ENCODE measurements around the gene CDH4. TPM values are rescaled to one million over a fixed set of nuclear protein-coding genes. Genes with fewer than 3 reads are reported as not detected.

CDH4 gene
- total RNA-seq, 1 experiment from 2014 or later, result 5.3 TPM

DNA sequence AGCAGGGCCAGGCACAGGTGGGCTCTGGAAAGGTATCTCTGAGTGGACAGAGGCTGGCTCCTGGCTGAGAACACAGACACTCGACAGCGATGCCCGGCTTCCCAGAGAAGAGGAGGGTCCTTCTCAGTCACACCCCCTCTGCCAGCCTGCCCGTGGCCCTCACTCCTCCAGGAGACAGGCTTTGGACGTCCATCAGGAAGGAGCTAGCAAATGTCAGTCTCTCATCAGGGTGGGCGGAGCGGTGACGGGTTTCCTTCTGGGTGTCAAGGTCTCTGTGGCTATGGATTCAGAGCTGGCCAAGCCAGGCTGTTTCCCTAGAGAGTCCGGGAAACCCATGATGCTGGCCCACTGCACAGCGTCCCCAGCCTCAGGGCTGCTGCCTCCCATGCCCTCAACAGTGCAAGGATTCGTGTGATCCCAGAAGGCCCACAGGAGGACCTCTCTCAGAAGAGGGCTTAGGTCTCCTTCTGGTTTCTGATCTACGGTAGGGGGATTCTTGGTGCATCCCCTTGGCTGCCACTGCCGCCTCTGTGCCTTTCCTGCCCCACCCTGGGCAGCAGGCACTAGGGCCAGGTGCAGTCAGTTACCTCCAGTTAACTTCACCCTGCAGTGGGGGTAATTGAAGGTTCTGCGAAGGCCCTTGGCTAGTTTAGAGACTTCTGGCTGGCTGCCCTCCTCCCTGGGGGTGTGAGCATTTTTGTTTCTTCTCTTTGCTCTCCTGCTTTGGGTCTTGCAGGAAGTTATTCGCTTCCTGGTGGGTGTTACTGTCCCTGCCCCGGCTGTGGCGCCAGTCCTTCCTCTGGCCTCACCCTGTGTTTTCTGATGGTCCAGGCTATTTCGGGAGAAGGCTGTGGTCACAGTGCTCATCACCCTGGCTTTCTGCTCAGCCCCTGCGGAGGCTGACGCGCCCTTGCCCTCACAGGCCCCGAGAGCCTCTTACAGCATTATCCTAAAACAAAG lies 80.2 kb downstream of the CDH4 start (continued):
- no peak for TF ChIP-seq CREM (CRISPR knock-in tag; IDR thresholded peaks at IDR 0.05)
- TF ChIP-seq, protein P1, sequence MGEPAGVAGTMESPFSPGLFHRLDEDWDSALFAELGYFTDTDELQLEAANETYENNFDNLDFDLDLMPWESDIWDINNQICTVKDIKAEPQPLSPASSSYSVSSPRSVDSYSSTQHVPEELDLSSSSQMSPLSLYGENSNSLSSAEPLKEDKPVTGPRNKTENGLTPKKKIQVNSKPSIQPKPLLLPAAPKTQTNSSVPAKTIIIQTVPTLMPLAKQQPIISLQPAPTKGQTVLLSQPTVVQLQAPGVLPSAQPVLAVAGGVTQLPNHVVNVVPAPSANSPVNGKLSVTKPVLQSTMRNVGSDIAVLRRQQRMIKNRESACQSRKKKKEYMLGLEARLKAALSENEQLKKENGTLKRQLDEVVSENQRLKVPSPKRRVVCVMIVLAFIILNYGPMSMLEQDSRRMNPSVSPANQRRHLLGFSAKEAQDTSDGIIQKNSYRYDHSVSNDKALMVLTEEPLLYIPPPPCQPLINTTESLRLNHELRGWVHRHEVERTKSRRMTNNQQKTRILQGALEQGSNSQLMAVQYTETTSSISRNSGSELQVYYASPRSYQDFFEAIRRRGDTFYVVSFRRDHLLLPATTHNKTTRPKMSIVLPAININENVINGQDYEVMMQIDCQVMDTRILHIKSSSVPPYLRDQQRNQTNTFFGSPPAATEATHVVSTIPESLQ (CRISPR knock-in tag; IDR thresholded peaks at IDR 0.05), result no peak
- TF ChIP-seq PRRX2 (CRISPR knock-in tag; IDR thresholded peaks at IDR 0.05), result no peak
- no peak for TF ChIP-seq SMAD3 (CRISPR knock-in tag; IDR thresholded peaks at IDR 0.05; ENCODE audit: borderline replicate concordance)
- no peak for TF ChIP-seq ZNF425 (CRISPR knock-in tag; conservative IDR thresholded peaks at IDR 0.05)
- TF ChIP-seq KAT7 (CRISPR knock-in tag; IDR thresholded peaks at IDR 0.05; ENCODE audit: borderline replicate concordance), result no peak
- TF ChIP-seq, protein P2, sequence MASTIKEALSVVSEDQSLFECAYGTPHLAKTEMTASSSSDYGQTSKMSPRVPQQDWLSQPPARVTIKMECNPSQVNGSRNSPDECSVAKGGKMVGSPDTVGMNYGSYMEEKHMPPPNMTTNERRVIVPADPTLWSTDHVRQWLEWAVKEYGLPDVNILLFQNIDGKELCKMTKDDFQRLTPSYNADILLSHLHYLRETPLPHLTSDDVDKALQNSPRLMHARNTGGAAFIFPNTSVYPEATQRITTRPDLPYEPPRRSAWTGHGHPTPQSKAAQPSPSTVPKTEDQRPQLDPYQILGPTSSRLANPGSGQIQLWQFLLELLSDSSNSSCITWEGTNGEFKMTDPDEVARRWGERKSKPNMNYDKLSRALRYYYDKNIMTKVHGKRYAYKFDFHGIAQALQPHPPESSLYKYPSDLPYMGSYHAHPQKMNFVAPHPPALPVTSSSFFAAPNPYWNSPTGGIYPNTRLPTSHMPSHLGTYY (CRISPR knock-in tag; IDR thresholded peaks at IDR 0.05), result no peak
- TF ChIP-seq NFYB (CRISPR knock-in tag; conservative IDR thresholded peaks at IDR 0.05; ENCODE audit: low read depth), result no peak
- TF ChIP-seq, protein P3, sequence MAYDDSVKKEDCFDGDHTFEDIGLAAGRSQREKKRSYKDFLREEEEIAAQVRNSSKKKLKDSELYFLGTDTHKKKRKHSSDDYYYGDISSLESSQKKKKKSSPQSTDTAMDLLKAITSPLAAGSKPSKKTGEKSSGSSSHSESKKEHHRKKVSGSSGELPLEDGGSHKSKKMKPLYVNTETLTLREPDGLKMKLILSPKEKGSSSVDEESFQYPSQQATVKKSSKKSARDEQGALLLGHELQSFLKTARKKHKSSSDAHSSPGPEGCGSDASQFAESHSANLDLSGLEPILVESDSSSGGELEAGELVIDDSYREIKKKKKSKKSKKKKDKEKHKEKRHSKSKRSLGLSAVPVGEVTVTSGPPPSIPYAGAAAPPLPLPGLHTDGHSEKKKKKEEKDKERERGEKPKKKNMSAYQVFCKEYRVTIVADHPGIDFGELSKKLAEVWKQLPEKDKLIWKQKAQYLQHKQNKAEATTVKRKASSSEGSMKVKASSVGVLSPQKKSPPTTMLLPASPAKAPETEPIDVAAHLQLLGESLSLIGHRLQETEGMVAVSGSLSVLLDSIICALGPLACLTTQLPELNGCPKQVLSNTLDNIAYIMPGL (CRISPR knock-in tag; IDR thresholded peaks at IDR 0.05), result no peak

DNA sequence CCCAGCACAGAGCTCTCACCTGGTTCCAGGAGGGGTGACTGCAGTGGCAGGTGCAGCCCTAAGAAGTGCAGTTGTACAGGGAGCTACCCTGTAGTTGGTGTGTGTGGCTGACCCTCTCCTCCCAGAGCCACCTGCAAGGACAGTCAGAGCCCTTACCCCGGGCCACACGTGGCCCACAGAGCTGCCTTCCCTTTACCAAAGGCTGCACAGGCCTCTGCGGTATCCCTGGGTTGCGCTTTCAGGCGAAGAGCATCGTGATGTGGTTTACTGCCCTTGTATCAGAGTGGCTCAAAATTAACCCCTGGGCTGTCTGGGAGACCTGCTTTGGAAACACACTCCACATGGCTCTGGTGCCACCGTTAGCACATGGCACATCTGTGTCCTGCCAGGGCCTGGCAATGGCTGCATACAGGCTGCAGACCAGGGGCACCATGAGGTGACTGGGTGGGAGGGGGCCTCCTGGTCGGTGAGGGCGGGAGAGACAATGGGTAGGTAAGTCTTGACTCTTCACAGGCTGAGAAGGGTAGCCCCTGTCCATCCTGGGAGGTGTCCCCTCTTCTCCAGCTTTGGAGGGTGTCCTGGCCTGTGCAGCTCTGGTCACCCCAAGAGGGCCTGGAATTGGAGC lies 81.5 kb downstream of the CDH4 start:
- H3K36me3 Mint-ChIP-seq, result no peaks in the 10 kb centered on the region
- DNase-seq (ENCODE audit: low spot score) (no peak), ATAC-seq (no peak)
- H3K9me3 Mint-ChIP-seq, result peaks cover 13% of the 10 kb centered on the region
- peaks cover 55% of the 10 kb centered on the region for H3K27me3 Mint-ChIP-seq (ENCODE audit: low read depth)
- ChIA-PET CTCF (no interaction called here), POLR2A (no interaction called here)
- no peak overlapping the region for H3K4me3 Mint-ChIP-seq
- peaks cover 7% of the 10 kb centered on the region; the same call in 1 of the 2 replicates for H3K4me1 Mint-ChIP-seq
- no peak overlapping the region for H3K27ac Mint-ChIP-seq
- TF ChIP-seq MXD4 (CRISPR knock-in tag; IDR thresholded peaks at IDR 0.05; ENCODE audit: borderline replicate concordance), result no peak
- TF ChIP-seq, protein P2 (CRISPR knock-in tag; IDR thresholded peaks at IDR 0.05), result no peak
- TF ChIP-seq, protein P4, sequence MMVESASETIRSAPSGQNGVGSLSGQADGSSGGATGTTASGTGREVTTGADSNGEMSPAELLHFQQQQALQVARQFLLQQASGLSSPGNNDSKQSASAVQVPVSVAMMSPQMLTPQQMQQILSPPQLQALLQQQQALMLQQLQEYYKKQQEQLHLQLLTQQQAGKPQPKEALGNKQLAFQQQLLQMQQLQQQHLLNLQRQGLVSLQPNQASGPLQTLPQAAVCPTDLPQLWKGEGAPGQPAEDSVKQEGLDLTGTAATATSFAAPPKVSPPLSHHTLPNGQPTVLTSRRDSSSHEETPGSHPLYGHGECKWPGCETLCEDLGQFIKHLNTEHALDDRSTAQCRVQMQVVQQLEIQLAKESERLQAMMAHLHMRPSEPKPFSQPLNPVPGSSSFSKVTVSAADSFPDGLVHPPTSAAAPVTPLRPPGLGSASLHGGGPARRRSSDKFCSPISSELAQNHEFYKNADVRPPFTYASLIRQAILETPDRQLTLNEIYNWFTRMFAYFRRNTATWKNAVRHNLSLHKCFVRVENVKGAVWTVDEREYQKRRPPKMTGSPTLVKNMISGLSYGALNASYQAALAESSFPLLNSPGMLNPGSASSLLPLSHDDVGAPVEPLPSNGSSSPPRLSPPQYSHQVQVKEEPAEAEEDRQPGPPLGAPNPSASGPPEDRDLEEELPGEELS (CRISPR knock-in tag; IDR thresholded peaks at IDR 0.05), result no peak
- TF ChIP-seq, protein P5, sequence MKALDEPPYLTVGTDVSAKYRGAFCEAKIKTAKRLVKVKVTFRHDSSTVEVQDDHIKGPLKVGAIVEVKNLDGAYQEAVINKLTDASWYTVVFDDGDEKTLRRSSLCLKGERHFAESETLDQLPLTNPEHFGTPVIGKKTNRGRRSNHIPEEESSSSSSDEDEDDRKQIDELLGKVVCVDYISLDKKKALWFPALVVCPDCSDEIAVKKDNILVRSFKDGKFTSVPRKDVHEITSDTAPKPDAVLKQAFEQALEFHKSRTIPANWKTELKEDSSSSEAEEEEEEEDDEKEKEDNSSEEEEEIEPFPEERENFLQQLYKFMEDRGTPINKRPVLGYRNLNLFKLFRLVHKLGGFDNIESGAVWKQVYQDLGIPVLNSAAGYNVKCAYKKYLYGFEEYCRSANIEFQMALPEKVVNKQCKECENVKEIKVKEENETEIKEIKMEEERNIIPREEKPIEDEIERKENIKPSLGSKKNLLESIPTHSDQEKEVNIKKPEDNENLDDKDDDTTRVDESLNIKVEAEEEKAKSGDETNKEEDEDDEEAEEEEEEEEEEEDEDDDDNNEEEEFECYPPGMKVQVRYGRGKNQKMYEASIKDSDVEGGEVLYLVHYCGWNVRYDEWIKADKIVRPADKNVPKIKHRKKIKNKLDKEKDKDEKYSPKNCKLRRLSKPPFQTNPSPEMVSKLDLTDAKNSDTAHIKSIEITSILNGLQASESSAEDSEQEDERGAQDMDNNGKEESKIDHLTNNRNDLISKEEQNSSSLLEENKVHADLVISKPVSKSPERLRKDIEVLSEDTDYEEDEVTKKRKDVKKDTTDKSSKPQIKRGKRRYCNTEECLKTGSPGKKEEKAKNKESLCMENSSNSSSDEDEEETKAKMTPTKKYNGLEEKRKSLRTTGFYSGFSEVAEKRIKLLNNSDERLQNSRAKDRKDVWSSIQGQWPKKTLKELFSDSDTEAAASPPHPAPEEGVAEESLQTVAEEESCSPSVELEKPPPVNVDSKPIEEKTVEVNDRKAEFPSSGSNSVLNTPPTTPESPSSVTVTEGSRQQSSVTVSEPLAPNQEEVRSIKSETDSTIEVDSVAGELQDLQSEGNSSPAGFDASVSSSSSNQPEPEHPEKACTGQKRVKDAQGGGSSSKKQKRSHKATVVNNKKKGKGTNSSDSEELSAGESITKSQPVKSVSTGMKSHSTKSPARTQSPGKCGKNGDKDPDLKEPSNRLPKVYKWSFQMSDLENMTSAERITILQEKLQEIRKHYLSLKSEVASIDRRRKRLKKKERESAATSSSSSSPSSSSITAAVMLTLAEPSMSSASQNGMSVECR (CRISPR knock-in tag; IDR thresholded peaks at IDR 0.05; ENCODE audit: borderline replicate concordance), result no peak
- TF ChIP-seq MAX (CRISPR knock-in tag; IDR thresholded peaks at IDR 0.05), result no peak
- TF ChIP-seq NR1H2 (CRISPR knock-in tag; IDR thresholded peaks at IDR 0.05), result no peak
- TF ChIP-seq, protein P3 (CRISPR knock-in tag; IDR thresholded peaks at IDR 0.05), result no peak
